A673 (cell line): ENCODE measurements around the gene SLC36A1. TPM values are rescaled to one million over a fixed set of nuclear protein-coding genes. Genes with fewer than 3 reads are reported as not detected.

Source experiments
- BruUV-seq: library from RNA; stranded (reverse); fragments of 400-500 nt; replicated peaks from 2 replicates; lab custom pipeline; 2021; lab: Mats Ljungman, UMichigan
- CTCF ChIA-PET: fragments of 300-600 bp; sonication (Branson Sonifier 250); formaldehyde crosslinking; loops from one replicate; lab custom pipeline; 2022; ENCODE audit warnings: antibody characterized with exemption; lab: Charles Lee
- POLR2A ChIA-PET: fragments of 300-600 bp; sonication (Branson Sonifier 250); formaldehyde crosslinking; loops from one replicate; lab custom pipeline; 2022; ENCODE audit warnings: antibody characterized with exemption; ENCODE audit not compliant: low non-redundant PET; lab: Charles Lee
- DNase-seq: peaks from one replicate; pipeline ENCODE4 v3.0.0-alpha.2; 2015; ENCODE audit warnings: low spot score
- H3K27ac ChIP-seq: fragments of 200-600 bp; sonication (generic); 2 replicates; pipeline ENCODE4 v1.5.1; 2016; ENCODE audit warnings: mixed run types, low read depth, mild to moderate bottlenecking, mixed read lengths, antibody characterized with exemption, low read length; ENCODE audit not compliant: poor library complexity, severe bottlenecking
- H3K27me3 ChIP-seq: fragments of 200-600 bp; sonication (generic); replicated peaks from 2 replicates; pipeline ENCODE4 v1.6.1; 2017; ENCODE audit warnings: mixed run types, low read depth, mild to moderate bottlenecking, mixed read lengths, antibody characterized with exemption, low read length; ENCODE audit not compliant: insufficient read depth, poor library complexity
- H3K36me3 ChIP-seq: fragments of 200-600 bp; sonication (generic); 2 replicates; pipeline ENCODE4 v1.6.1; 2016; ENCODE audit warnings: mixed run types, mild to moderate bottlenecking, mixed read lengths, antibody characterized with exemption, low read length; ENCODE audit not compliant: insufficient read depth, poor library complexity, severe bottlenecking
- H3K4me1 ChIP-seq: fragments of 200-600 bp; sonication (generic); 2 replicates; pipeline ENCODE4 v1.6.1; 2017; ENCODE audit warnings: mixed run types, mild to moderate bottlenecking, mixed read lengths, antibody characterized with exemption, low read length; ENCODE audit not compliant: insufficient read depth, poor library complexity, severe bottlenecking
- H3K4me3 ChIP-seq: fragments of 200-600 bp; sonication (generic); 2 replicates; pipeline ENCODE4 v1.5.1; 2016; ENCODE audit warnings: low read depth, mixed run types, mild to moderate bottlenecking, mixed read lengths, low read length; ENCODE audit not compliant: poor library complexity, severe bottlenecking
- H3K9me3 ChIP-seq: fragments of 200-600 bp; sonication (generic); 2 replicates; pipeline ENCODE4 v1.6.1; 2016; ENCODE audit warnings: mixed run types, low read depth, mild to moderate bottlenecking, mixed read lengths, antibody characterized with exemption, low read length; ENCODE audit not compliant: poor library complexity, severe bottlenecking
- CTCF ChIP-seq: fragments of 300-800, 200-600 bp; sonication (generic); conservative IDR thresholded peaks from 2 replicates; pipeline ENCODE4 v1.5.1; 2017; ENCODE audit warnings: low read depth, mild to moderate bottlenecking, antibody characterized with exemption, low read length, moderate library complexity, mixed read lengths
- EZH2 ChIP-seq: fragments of 200-600 bp; sonication (generic); IDR thresholded peaks from 2 replicates; pipeline ENCODE4 v1.6.1; 2017; ENCODE audit warnings: borderline replicate concordance, low read depth, mild to moderate bottlenecking, mixed read lengths, antibody characterized with exemption, low read length; ENCODE audit not compliant: poor library complexity, severe bottlenecking
- intact Hi-C: fragments of 100-400 bp; cut with micrococcal nuclease; formaldehyde crosslinking; loops from one replicate; pipeline ENCODE4 v1.10.0; 2022; ENCODE audit not compliant: unreplicated experiment
- total RNA-seq: library from RNA; stranded (reverse); gene quantifications from 2 replicates; pipeline ENCODE4 v1.2.3, GENCODE V29; 2021

Gene SLC36A1
- total RNA-seq, 1 experiment from 2014 or later, result 12.5 TPM

GRCh38 chr5:151406322-151406947 lies 41.0 kb upstream of the SLC36A1 start:
- intact Hi-C loops, result no loop called here
- CTCF ChIA-PET, result no interaction called here
- Histone ChIP-seq H3K4me1 (no peaks in the 10 kb centered on the region), H3K9me3 (no peaks in the 10 kb centered on the region), H3K36me3 (no peaks in the 10 kb centered on the region), H3K27me3 (peaks cover 10% of the 10 kb centered on the region), H3K4me3 (no peak overlapping the region), H3K27ac (no peak overlapping the region)
- BruUV-seq, result no TSS peak
- TF ChIP-seq CTCF (peak; percentile 61), EZH2 (no peak)
- POLR2A ChIA-PET, result no interaction called here
- no peak for DNase-seq

GRCh38 chr5:151408591-151409230 lies 38.7 kb upstream of the SLC36A1 start:
- H3K27ac ChIP-seq, result no peak overlapping the region
- no peak for DNase-seq
- ChIA-PET CTCF (no interaction called here), POLR2A (no interaction called here)
- H3K4me1 ChIP-seq, result no peaks in the 10 kb centered on the region
- no peak overlapping the region for H3K4me3 ChIP-seq
- H3K27me3 ChIP-seq, result no peaks in the 10 kb centered on the region
- H3K36me3 ChIP-seq, result no peaks in the 10 kb centered on the region
- intact Hi-C loops, result no loop called here
- no peaks in the 10 kb centered on the region for H3K9me3 ChIP-seq
- no peak for TF ChIP-seq EZH2
- TF ChIP-seq CTCF, result no peak
- BruUV-seq, result no TSS peak

GRCh38 chr5:151413800-151414199 lies 33.6 kb upstream of the SLC36A1 start:
- Histone ChIP-seq H3K27me3 (no peaks in the 10 kb centered on the region), H3K9me3 (no peaks in the 10 kb centered on the region), H3K36me3 (no peaks in the 10 kb centered on the region), H3K4me3 (no peak overlapping the region), H3K27ac (no peak overlapping the region), H3K4me1 (no peaks in the 10 kb centered on the region)
- intact Hi-C loops, result no loop called here
- no peak for TF ChIP-seq CTCF
- TF ChIP-seq EZH2, result no peak
- BruUV-seq, result no TSS peak
- POLR2A ChIA-PET, result no interaction called here
- no peak for DNase-seq
- CTCF ChIA-PET, result no interaction called here
